ENCODE data around the gene SP6.

Gene SP6

GRCh38 chr17:47850692-47851573 is at the start of gene SP6:
Gene SP6, minus strand, starts transcription at chr17:47851163. Its CDS starts 2,734 bp downstream, at chr17:47848429.
- peak; percentile 60 for DNase-seq

GRCh38 chr17:47899643-47900042 is 48.7 kb upstream of the SP6 start:
- no peak for DNase-seq

- no peak for DNase-seq
Observed at GRCh38 chr17:47898241-47898640, 47.3 kb upstream of the SP6 start.

GRCh38 chr17:47897561-47897960 is 46.6 kb upstream of the SP6 start:
- DNase-seq = no peak

GRCh38 chr17:47896672-47897490 is 45.9 kb upstream of the SP6 start:
- DNase-seq = no peak

GRCh38 chr17:47895856-47896671 is 45.1 kb upstream of the SP6 start, which contains the start of gene SP2:
Gene SP2, plus strand, starts transcription at chr17:47896236. Its CDS starts 51 bp downstream, at chr17:47896287.
- DNase-seq = peak; percentile 100

GRCh38 chr17:47895347-47895855 is 44.4 kb upstream of the SP6 start:
- DNase-seq = peak; percentile 27

GRCh38 chr17:47894498-47895346 is 43.8 kb upstream of the SP6 start:
- no peak for DNase-seq

GRCh38 chr17:47891545-47892088 is 40.7 kb upstream of the SP6 start:
- no peak for DNase-seq

GRCh38 chr17:47889734-47890529 is 39.0 kb upstream of the SP6 start:
- peak; percentile 89 for DNase-seq

- no peak for DNase-seq
Observed at GRCh38 chr17:47888293-47888692, 37.3 kb upstream of the SP6 start.

GRCh38 chr17:47884905-47885730 is 34.2 kb upstream of the SP6 start:
- no peak for DNase-seq

GRCh38 chr17:47884427-47884740 is 33.4 kb upstream of the SP6 start:
- no peak for DNase-seq

GRCh38 chr17:47883589-47884426 is 32.8 kb upstream of the SP6 start:
- no peak for DNase-seq

- DNase-seq = no peak
Observed at GRCh38 chr17:47882695-47883588, 32.0 kb upstream of the SP6 start.

- no peak for DNase-seq
Observed at GRCh38 chr17:47882247-47882646, 31.3 kb upstream of the SP6 start.

- no peak for DNase-seq
Observed at GRCh38 chr17:47879776-47880454, 29.0 kb upstream of the SP6 start.

Data from stimulated activated CD4-positive, alpha-beta T cell treated with anti-CD3 and anti-CD28 coated beads, Interleukin-1b, Interleukin-23, amount 100 ng/mL, for 48 hours (primary cell).